GM18508 (cell line): ENCODE results near the gene FMN2.
"Not testable (repeated sequence)": the region's sequence is repeated elsewhere in the genome, so short reads cannot be mapped to it uniquely, and the experiment has no call there.

Experiments used
- ATAC-seq: cut with Tn5 transposase; IDR thresholded peaks from one replicate; pipeline ENCODE4 v1.9.1; 2021; ENCODE audit warnings: moderate number of reproducible peaks; ENCODE audit not compliant: insufficient read depth, unreplicated experiment

The FMN2 gene

GRCh38 chr1:240287722-240288121, 196.0 kb downstream of the FMN2 start:
- ATAC-seq: no peak

GRCh38 chr1:240293706-240294105, 202.0 kb downstream of the FMN2 start:
- ATAC-seq: no peak

GRCh38 chr1:240294566-240294965, 202.9 kb downstream of the FMN2 start:
- ATAC-seq: no peak

GRCh38 chr1:240295811-240296210, 204.1 kb downstream of the FMN2 start:
- no peak for ATAC-seq

GRCh38 chr1:240304466-240304865, 212.8 kb downstream of the FMN2 start:
- ATAC-seq: no peak

GRCh38 chr1:240306673-240307072, 215.0 kb downstream of the FMN2 start:
- no peak for ATAC-seq

- ATAC-seq: no peak
These were observed 216.4 kb downstream of the FMN2 start for GRCh38 chr1:240308096-240308495.

- ATAC-seq: no peak
These were observed 218.1 kb downstream of the FMN2 start for GRCh38 chr1:240309769-240310168.

GRCh38 chr1:240310226-240310925, 218.7 kb downstream of the FMN2 start:
- ATAC-seq: no peak

GRCh38 chr1:240312872-240313271, 221.2 kb downstream of the FMN2 start:
- no peak for ATAC-seq

GRCh38 chr1:240314845-240315801, 223.4 kb downstream of the FMN2 start:
- no peak for ATAC-seq

- no peak for ATAC-seq
These were observed 228.3 kb downstream of the FMN2 start for GRCh38 chr1:240319998-240320397.

- ATAC-seq: no peak
These were observed 229.0 kb downstream of the FMN2 start for GRCh38 chr1:240320659-240321058.

GRCh38 chr1:240322943-240323342, 231.3 kb downstream of the FMN2 start:
- ATAC-seq: no peak

- ATAC-seq: not testable (repeated sequence)
These were observed 236.7 kb downstream of the FMN2 start for GRCh38 chr1:240328382-240328781.

- ATAC-seq: no peak
These were observed 237.8 kb downstream of the FMN2 start for GRCh38 chr1:240329443-240329842.

GRCh38 chr1:240332672-240333071, 241.0 kb downstream of the FMN2 start:
- no peak for ATAC-seq

GRCh38 chr1:240337781-240338180, 246.1 kb downstream of the FMN2 start:
- ATAC-seq: no peak

- no peak for ATAC-seq
These were observed 247.2 kb downstream of the FMN2 start for GRCh38 chr1:240338837-240339236.

GRCh38 chr1:240341365-240342250, 249.9 kb downstream of the FMN2 start:
- no peak for ATAC-seq
